K562 (cell line): ENCODE measurements around the gene PQBP1.

ENCODE experiments used
- EZH2 ChIP-seq: IDR thresholded peaks from 2 replicates; pipeline ENCODE4 v1.6.1; 2012; ENCODE audit warnings: low read depth, mild to moderate bottlenecking, inconsistent platforms, low read length, borderline replicate concordance
- FOXJ3 ChIP-seq: sonication (generic); formaldehyde crosslinking; IDR thresholded peaks from 2 replicates; pipeline ENCODE4 v1.4.0; 2020; ENCODE audit warnings: mild to moderate bottlenecking, missing genetic modification reagents
- JUND ChIP-seq, 2 experiments: IDR thresholded peaks; 2 replicates in 1 of 2; 3 replicates in 1 of 2; pipeline ENCODE4 v1.6.1; 2011; ENCODE audit warnings: borderline replicate concordance in 2 of 2, low read depth in 2 of 2, low read length in 2 of 2, improper control_type of control experiment in 1 of 2, missing biosample characterization in 1 of 2, missing genetic modification characterization in 1 of 2, missing genetic modification reagents in 1 of 2
- MYBL2 ChIP-seq, 2 experiments: fragments of 450-650 bp in 1 of 2; sonication (generic) in 1 of 2; formaldehyde crosslinking in 1 of 2; IDR thresholded peaks; 2 replicates each; pipeline versions ENCODE4 v1.6.1 to v1.8.1; 2017 to 2022; ENCODE audit warnings: borderline replicate concordance in 1 of 2, inconsistent platforms in 1 of 2, low read depth in 1 of 2, mild to moderate bottlenecking in 1 of 2, missing genetic modification reagents in 1 of 2, moderate library complexity in 1 of 2
- RB1 ChIP-seq: fragments of 450-650 bp; IDR thresholded peaks from 2 replicates; pipeline ENCODE4 v1.6.1; 2017; ENCODE audit warnings: low read depth, mild to moderate bottlenecking
- TAF1 ChIP-seq: IDR thresholded peaks from 2 replicates; pipeline ENCODE4 v1.6.1; 2011; ENCODE audit warnings: mild to moderate bottlenecking, low read length, moderate library complexity; ENCODE audit not compliant: insufficient read depth, control insufficient read depth, severe bottlenecking; ENCODE audit errors: extremely low read depth
- TAF15 ChIP-seq: fragments of 200-400 bp; formaldehyde crosslinking; IDR thresholded peaks from 2 replicates; pipeline ENCODE4 v1.6.1; 2017; ENCODE audit warnings: mild to moderate bottlenecking, low read depth, low read length, moderate library complexity
- TF ChIP-seq, protein P1 (sequence below), 3 experiments: IDR thresholded peaks in 2 of 3; conservative IDR thresholded peaks in 1 of 3; 2 replicates each; pipeline ENCODE4 v1.5.1; 2011 to 2012; ENCODE audit warnings: low read length in 3 of 3, mild to moderate bottlenecking in 3 of 3, control low read depth in 2 of 3, improper control_type of control experiment in 1 of 3, inconsistent platforms in 1 of 3, low read depth in 1 of 3, mixed read lengths in 1 of 3, moderate library complexity in 1 of 3; ENCODE audit not compliant: insufficient read depth in 2 of 3

DNA sequence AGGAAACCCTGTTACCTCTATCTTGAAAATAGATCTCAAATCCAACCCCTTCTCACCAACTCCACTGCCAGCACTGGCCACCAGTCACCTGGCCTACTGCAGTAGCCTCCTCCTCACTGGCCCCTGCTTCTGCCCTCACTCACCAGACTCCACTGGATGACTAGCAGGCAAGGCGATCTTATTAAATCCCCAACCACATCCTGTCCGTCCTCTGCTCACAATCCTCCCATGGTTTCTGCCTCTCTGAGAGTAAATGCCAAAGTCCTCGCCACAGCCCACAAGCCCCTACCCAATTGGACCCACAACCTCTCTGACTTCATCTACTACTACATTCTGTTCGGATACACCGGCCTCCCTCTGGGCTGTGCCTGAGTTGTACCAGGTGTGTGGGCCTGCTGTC, 26.5 kb downstream of the PQBP1 start:
- TF ChIP-seq FOXJ3 (CRISPR knock-in tag), result no peak
- TF ChIP-seq TAF1, result no peak
- TF ChIP-seq EZH2, result no peak
- TF ChIP-seq MYBL2 (IDR thresholded peaks at IDR 0.05; ENCODE audit: low read depth), result no peak
- no peak for TF ChIP-seq MYBL2 (CRISPR knock-in tag; IDR thresholded peaks at IDR 0.05; ENCODE audit: borderline replicate concordance)
- TF ChIP-seq TAF15, result no peak
- no peak for TF ChIP-seq JUND (IDR thresholded peaks at IDR 0.05; ENCODE audit: borderline replicate concordance, low read depth, low read length)
- TF ChIP-seq JUND (tag; IDR thresholded peaks at IDR 0.05; ENCODE audit: borderline replicate concordance, low read depth, low read length), result no peak
- TF ChIP-seq, protein P1, sequence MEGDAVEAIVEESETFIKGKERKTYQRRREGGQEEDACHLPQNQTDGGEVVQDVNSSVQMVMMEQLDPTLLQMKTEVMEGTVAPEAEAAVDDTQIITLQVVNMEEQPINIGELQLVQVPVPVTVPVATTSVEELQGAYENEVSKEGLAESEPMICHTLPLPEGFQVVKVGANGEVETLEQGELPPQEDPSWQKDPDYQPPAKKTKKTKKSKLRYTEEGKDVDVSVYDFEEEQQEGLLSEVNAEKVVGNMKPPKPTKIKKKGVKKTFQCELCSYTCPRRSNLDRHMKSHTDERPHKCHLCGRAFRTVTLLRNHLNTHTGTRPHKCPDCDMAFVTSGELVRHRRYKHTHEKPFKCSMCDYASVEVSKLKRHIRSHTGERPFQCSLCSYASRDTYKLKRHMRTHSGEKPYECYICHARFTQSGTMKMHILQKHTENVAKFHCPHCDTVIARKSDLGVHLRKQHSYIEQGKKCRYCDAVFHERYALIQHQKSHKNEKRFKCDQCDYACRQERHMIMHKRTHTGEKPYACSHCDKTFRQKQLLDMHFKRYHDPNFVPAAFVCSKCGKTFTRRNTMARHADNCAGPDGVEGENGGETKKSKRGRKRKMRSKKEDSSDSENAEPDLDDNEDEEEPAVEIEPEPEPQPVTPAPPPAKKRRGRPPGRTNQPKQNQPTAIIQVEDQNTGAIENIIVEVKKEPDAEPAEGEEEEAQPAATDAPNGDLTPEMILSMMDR (IDR thresholded peaks at IDR 0.05 in 2 of 3, conservative IDR thresholded peaks at IDR 0.05 in 1 of 3; ENCODE audit: insufficient read depth in 2 of 3, low read depth in 1 of 3, low read length in 3 of 3), result no peak
- TF ChIP-seq RB1, result no peak
